Choroid plexus epithelial cell (primary cell): ENCODE results near the gene GTF2F2.

ENCODE experiments used
- DNase-seq: peaks from one replicate; pipeline ENCODE4 v3.0.0-alpha.2; 2010; ENCODE audit warnings: low read depth
- H3K4me3 ChIP-seq: 2 replicates; pipeline ENCODE4 v1.5.1; 2011; ENCODE audit warnings: low read depth, mild to moderate bottlenecking, control low read depth, low read length, moderate library complexity
- TF ChIP-seq, protein P1 (sequence below): conservative IDR thresholded peaks from 2 replicates; pipeline ENCODE4 v1.5.1; 2011; ENCODE audit warnings: low read depth, mild to moderate bottlenecking, control low read depth, inconsistent platforms, low read length, moderate library complexity

The GTF2F2 gene

GRCh38 chr13:45269204-45269603 lies 148.9 kb downstream of the GTF2F2 start:
- DNase-seq: peak; percentile 20
- TF ChIP-seq, protein P1, sequence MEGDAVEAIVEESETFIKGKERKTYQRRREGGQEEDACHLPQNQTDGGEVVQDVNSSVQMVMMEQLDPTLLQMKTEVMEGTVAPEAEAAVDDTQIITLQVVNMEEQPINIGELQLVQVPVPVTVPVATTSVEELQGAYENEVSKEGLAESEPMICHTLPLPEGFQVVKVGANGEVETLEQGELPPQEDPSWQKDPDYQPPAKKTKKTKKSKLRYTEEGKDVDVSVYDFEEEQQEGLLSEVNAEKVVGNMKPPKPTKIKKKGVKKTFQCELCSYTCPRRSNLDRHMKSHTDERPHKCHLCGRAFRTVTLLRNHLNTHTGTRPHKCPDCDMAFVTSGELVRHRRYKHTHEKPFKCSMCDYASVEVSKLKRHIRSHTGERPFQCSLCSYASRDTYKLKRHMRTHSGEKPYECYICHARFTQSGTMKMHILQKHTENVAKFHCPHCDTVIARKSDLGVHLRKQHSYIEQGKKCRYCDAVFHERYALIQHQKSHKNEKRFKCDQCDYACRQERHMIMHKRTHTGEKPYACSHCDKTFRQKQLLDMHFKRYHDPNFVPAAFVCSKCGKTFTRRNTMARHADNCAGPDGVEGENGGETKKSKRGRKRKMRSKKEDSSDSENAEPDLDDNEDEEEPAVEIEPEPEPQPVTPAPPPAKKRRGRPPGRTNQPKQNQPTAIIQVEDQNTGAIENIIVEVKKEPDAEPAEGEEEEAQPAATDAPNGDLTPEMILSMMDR: peak; percentile 23
- H3K4me3 ChIP-seq: no peak overlapping the region

DNA sequence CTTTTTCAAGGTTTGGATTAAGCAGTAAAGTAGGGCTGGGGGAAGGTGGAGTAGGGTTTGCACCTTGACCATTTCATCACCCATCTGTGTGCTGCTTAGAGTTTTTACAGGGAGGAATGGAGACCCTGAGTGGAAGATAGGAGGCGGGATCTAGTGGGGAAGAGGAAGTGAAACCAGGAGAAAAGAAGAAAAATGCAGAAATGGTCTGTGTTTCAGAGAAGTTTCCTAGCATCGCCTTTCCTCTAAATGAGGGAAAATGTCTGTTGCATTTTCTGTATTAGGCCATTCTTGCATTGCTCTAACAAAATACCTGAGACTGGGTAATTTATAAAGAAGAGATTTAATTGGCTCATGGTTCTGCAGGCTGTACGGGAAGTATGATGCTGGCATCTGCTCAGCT lies 156.6 kb downstream of the GTF2F2 start:
- TF ChIP-seq, protein P1: no peak
- DNase-seq: no peak
- no peak overlapping the region for H3K4me3 ChIP-seq

DNA sequence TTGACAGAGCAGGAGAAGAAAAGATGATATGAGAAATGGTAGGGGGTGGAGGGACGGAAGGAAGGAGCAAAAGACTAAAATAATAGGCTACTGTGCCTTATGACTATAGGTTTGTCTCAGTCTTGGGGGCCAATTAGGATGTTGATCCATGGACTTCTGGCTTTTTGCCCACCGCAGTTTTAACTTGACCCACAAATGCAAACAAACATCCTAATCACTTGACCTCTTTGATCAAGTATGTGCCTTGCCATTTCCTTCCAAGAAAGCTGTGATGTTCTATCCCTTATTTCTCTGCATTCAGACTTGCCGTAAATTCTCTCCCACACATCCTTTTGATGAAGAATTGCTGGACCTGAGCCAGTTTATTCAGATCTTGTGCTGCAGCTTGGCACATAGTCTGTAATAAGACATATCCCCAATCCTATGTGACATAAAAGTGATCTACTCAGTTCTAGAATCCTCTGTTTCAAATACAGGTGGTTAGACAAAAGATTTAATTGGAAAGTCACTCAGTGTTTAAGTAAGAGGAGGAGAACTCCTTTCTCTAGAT lies 157.9 kb downstream of the GTF2F2 start:
- TF ChIP-seq, protein P1: no peak
- peak; percentile 59 for DNase-seq
- H3K4me3 ChIP-seq: no peak overlapping the region

- TF ChIP-seq, protein P1: no peak
- H3K4me3 ChIP-seq: no peak overlapping the region
- no peak for DNase-seq
Measured at GRCh38 chr13:45280011-45280410, 159.7 kb downstream of the GTF2F2 start.

- TF ChIP-seq, protein P1: peak; percentile 96
- DNase-seq: peak; percentile 88
- no peak overlapping the region for H3K4me3 ChIP-seq
Measured at GRCh38 chr13:45280751-45281634, 160.7 kb downstream of the GTF2F2 start.

DNA sequence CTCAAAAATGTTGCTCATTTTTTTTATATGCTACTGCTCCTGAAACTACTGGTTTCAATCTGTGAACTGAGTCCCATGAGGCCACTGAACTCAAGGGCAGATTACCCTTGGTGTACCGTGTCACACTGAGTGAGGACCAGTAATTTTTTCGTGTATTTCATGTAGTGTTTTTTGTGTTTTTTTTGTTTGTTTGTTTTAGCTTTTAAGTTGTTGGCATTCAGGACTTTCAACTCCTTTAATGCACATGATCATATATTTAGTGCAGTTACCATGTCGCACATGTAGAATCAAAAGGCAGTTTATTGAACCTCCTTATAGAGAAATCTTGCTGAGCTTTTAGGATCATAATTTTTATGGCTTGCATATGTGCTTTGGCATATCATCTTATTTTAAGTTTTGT lies 162.7 kb downstream of the GTF2F2 start:
- TF ChIP-seq, protein P1: no peak
- no peak for DNase-seq
- no peak overlapping the region for H3K4me3 ChIP-seq
